Psoas muscle (tissue), 8 donors: ENCODE results near the gene MAP3K9. TPM values are rescaled to one million over a fixed set of nuclear protein-coding genes. Genes with fewer than 3 reads are reported as not detected.

Experiments used
- ATAC-seq, 4 donors: fragments of 200-7000 bp; cut with Tn5 transposase; one replicate each; pipeline ENCODE4 v1.9.1; 2020; ENCODE audit warnings: moderate library complexity in 3 of 4, mild to moderate bottlenecking in 2 of 4
- DNase-seq, 2 donors: peaks; one replicate each; pipeline ENCODE4 v3.0.0-alpha.2; 2020
- H3K27ac ChIP-seq: fragments of 200-600 bp; one replicate; pipeline ENCODE4 v1.8.0; 2022
- H3K27me3 ChIP-seq, 3 donors: fragments of 200-600 bp in 1 of 3; one replicate each; pipeline versions ENCODE4 v1.6.1 to v1.8.0; 2013 to 2022; ENCODE audit warnings: low read length in 2 of 3, mild to moderate bottlenecking in 2 of 3, moderate library complexity in 1 of 3; ENCODE audit not compliant: insufficient read depth in 3 of 3
- H3K36me3 ChIP-seq, 2 donors: fragments of 200-600 bp in 1 of 2; one replicate each; pipeline versions ENCODE4 v1.6.1 to v1.8.0; 2013 to 2022; ENCODE audit warnings: low read depth in 1 of 2, mild to moderate bottlenecking in 1 of 2, moderate library complexity in 1 of 2; ENCODE audit not compliant: insufficient read depth in 1 of 2
- H3K4me1 ChIP-seq: fragments of 200-600 bp; one replicate; pipeline ENCODE4 v1.8.0; 2022
- H3K4me3 ChIP-seq: fragments of 200-600 bp; one replicate; pipeline ENCODE4 v1.8.0; 2022; ENCODE audit warnings: mild to moderate bottlenecking
- H3K9me3 ChIP-seq: fragments of 200-600 bp; one replicate; pipeline ENCODE4 v1.8.0; 2022
- WGBS, 3 donors: extraction: QIAGEN DNeasy Blood & Tissue Kit; methylation state at CpG; one replicate each; pipeline versions ENCODE4 v1.1.6 to v1.1.7; 2013; 5-methylcytosine and 5-hydroxymethylcytosine counted together
- intact Hi-C, 2 donors: fragments of 100-400 bp; cut with DNase I; formaldehyde crosslinking; loops; one replicate each; pipeline versions ENCODE4 v1.11.0 to v1.14.2; 2022
- polyA plus RNA-seq, 3 donors: library from polyadenylated mRNA; stranded (reverse); fragments of 200-250 nt; gene quantifications; one replicate each; pipeline ENCODE4 v1.2.3, GENCODE V29; 2013
- total RNA-seq, 4 donors: library from RNA; stranded (reverse); fragmentation: NEBNext Ultra II Directional in 2 of 4; extraction: Animal tissue kit (Norgen Biotek cat#: 25700) in 2 of 4; gene quantifications; one replicate each; pipeline versions ENCODE4 v1.2.1 to v1.2.4, GENCODE V29; 2021 to 2023
- TF ChIP-seq, protein P1 (sequence below): fragments of 200-600 bp; IDR thresholded peaks from one replicate; pipeline ENCODE4 v1.8.0; 2022; ENCODE audit warnings: antibody characterized with exemption
- donor health status: healthy with polysubstance abuse.
- donor health status: DM: no; HTN: no; CAD: no; lungs with moderate emphysema.
- donor health status: Bipolar disorder and iron deficiency.
- donor health status: healthy.
- donor health status: DM: yes; HTN: yes; CAD: no.
- donor health status: DM: no; HTN: no; CAD: no.
- donor health status: DM: no; HTN: no; CAD: no.
- donor health status: DM: yes; HTN: yes; CAD: no.

Gene MAP3K9
- total and polyA plus RNA-seq, 7 donors = 0.44 to 4.3 (median 2.1) TPM

DNA sequence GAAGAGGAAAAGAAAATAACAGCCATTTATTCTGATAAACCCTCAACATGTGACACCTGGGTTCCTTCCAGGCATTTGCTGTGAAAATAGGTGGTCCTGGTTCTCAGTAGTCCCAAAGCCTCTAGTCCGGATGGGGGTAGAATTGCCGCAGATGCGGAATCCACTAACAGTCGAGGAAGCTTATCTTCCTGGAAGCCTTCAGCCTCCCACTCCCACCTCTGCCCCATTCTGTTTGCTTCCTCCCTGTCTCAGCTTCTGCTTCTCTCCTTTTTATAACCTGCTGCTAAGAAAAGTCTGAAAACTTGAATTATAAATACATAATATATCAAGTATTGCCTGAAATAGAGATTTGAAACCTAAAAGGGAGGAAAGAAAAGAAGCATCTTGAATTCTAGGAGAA, 14.0 kb upstream of the MAP3K9 start:
- 51 to 83% (median 70%) methylated on average over 4 of the region's 4 CpGs for WGBS, 3 donors
- Histone ChIP-seq H3K9me3 (no peaks in the 10 kb centered on the region), H3K4me1 (no peaks in the 10 kb centered on the region), H3K27ac (no peak overlapping the region), H3K27me3 (peaks cover 0 to 30% (median 10%) of the 10 kb centered on the region in 3 donors), H3K4me3 (peak overlapping the region; percentile 69), H3K36me3 (no peaks in the 10 kb centered on the region)
- TF ChIP-seq, protein P1, sequence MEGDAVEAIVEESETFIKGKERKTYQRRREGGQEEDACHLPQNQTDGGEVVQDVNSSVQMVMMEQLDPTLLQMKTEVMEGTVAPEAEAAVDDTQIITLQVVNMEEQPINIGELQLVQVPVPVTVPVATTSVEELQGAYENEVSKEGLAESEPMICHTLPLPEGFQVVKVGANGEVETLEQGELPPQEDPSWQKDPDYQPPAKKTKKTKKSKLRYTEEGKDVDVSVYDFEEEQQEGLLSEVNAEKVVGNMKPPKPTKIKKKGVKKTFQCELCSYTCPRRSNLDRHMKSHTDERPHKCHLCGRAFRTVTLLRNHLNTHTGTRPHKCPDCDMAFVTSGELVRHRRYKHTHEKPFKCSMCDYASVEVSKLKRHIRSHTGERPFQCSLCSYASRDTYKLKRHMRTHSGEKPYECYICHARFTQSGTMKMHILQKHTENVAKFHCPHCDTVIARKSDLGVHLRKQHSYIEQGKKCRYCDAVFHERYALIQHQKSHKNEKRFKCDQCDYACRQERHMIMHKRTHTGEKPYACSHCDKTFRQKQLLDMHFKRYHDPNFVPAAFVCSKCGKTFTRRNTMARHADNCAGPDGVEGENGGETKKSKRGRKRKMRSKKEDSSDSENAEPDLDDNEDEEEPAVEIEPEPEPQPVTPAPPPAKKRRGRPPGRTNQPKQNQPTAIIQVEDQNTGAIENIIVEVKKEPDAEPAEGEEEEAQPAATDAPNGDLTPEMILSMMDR = no peak
- ATAC-seq (no peak), DNase-seq (no peak)
- intact Hi-C loops = loop anchor here (10.0 kb wide), 2 partner anchors 82 to 152 kb away; partner anchors contain the start of gene PCNX1 (in 1 of the 2)

DNA sequence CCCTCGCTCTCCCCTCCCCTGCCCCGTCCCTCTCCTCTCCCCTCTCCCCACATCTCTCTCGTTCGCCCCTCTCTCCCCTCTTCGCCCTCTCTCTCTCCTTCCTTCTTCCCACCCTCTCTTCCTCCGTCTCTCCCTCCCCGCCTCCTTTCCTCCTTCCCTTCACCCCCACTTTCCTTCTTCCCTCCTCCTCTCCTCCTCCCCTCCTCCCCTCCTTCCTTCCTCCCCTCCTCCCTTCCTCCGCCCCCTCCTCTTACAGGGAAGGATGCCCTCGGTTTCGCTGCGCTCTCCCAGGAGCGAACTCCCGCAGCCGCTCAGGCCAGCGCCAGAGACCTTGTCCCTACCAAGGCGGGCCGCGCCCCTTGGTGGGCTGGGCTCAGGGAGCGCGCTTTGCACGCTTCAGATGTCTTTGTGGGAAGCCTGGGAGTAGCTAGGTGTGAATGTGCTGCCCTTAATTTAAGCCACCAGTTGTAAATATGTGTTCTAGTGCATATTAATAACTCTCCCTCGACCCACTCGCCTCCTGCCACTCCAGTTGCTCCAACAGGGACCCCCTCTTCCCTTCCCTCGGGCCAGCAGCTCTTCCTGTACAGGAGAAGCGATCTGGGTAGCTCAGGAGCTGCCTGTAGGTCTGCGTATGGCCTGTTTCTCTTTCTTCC, 13.3 kb upstream of the MAP3K9 start:
- 12 to 17% (median 14%) methylated on average over 21 to 25 of the region's 26 CpGs for WGBS, 3 donors
- no peaks in the 10 kb centered on the region for H3K36me3 ChIP-seq
- TF ChIP-seq, protein P1 = no peak
- no peak overlapping the region for H3K27ac ChIP-seq
- peaks cover 0 to 30% (median 10%) of the 10 kb centered on the region in 3 donors for H3K27me3 ChIP-seq
- H3K9me3 ChIP-seq = no peaks in the 10 kb centered on the region
- intact Hi-C loops = loop anchor here (1.0 to 10.0 kb wide), 3 partner anchors 82 to 152 kb away; partner anchors contain the start of gene PCNX1 (in 1 of the 2)
- peak overlapping the region; percentile 69 for H3K4me3 ChIP-seq
- DNase-seq = no peak
- no peak for ATAC-seq
- H3K4me1 ChIP-seq = no peaks in the 10 kb centered on the region

DNA sequence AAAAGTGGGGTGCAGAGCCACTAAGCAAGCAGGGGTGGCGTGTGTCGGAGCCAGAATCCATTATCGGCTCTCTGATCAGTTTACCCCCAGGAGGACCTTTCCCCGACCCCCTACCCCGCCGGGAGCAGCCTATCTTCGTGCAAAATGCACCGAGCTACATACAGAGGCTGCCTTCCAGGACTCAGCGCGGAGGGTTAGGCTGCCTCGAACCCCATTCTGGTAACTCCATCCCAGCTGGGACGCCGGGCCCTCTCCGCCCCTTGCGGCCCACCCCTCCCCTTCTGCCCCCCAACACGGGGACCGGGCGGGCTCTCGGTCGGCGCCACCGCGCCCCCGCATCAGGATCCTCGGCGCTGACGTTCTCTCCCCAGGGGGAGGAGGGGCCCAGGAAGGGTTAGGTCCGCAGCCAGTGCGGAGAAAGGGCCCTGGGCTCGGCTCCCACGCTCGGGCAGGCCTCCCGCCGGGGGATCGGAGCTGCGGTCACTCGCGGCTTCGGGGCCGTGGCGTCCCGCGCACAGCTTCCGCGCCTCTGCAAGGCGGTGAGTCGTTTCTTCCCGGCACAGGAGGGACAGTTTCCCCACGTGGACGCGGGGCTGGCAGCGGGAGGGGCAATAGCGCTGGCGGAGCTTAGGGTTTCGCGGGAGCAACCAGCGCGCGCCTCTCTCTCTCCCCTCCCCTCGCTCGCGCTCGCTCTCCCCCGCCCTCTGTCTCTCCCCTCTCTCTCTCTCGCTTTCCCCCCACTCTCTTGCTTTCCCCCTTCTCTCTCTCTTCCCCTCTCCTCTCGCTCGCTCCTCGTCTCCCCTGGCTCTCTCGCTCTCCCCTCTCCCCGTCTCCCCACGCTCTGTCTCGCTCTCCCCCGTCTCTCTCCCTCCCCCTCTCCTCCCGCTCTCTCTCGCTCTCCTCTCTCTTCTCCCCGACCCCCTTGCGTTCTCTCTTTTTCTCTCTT, 12.5 kb upstream of the MAP3K9 start:
- no peaks in the 10 kb centered on the region for H3K9me3 ChIP-seq
- ATAC-seq (peak; percentile 32 to 76 (median 60)), DNase-seq (peak; percentile 52 to 74)
- H3K4me3 ChIP-seq = peak overlapping the region; percentile 69
- TF ChIP-seq, protein P1 = no peak
- no peaks in the 10 kb centered on the region for H3K36me3 ChIP-seq
- no peak overlapping the region for H3K27ac ChIP-seq
- peaks cover 0 to 30% (median 10%) of the 10 kb centered on the region in 3 donors for H3K27me3 ChIP-seq
- no peaks in the 10 kb centered on the region for H3K4me1 ChIP-seq
- 1 to 2% (median 2%) methylated on average over 35 to 77 of the region's 77 CpGs for WGBS, 3 donors
- intact Hi-C loops = loop anchor here (1.0 to 10.0 kb wide), 3 partner anchors 83 to 153 kb away; partner anchors contain the start of gene PCNX1 (in 1 of the 2)

DNA sequence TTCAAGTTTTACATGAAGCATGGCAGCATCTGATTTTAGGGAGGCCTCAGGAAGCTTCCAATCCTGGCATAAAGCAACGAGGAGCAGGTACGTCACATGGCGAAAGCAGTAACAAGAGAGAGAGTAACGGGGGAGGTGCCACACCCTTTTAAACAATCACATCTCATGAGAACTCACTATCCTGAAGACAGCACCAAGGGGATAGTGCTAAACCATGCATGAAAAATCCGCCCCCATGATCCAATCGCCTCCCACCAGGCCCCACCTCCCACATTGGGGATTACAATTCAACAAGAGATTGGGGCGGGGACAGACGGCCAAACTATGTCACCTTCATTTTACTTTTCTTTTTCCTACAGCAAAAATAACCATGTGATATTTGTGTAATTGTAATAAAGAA, 7.2 kb upstream of the MAP3K9 start:
- intact Hi-C loops = loop anchor here (2.0 to 5.0 kb wide), 3 partner anchors 102 to 194 kb away; no protein-coding TSS in a partner anchor
- H3K27ac ChIP-seq = no peak overlapping the region
- H3K9me3 ChIP-seq = no peaks in the 10 kb centered on the region
- ATAC-seq = no peak
- no peaks in the 10 kb centered on the region for H3K4me1 ChIP-seq
- peaks cover 0 to 12% (median 0%) of the 10 kb centered on the region in 3 donors for H3K27me3 ChIP-seq
- TF ChIP-seq, protein P1 = no peak
- no peaks in the 10 kb centered on the region for H3K36me3 ChIP-seq
- 70 to 80% (median 74%) methylated on average over 8 of the region's 8 CpGs for WGBS, 3 donors
- H3K4me3 ChIP-seq = no peak overlapping the region
- no peak for DNase-seq
